Trophoblast cell (in vitro differentiated cells and primary cell): ENCODE results near the gene RAPGEF1.

Source experiments
- DNase-seq, 2 donors: peaks; one replicate each; pipeline ENCODE4 v3.0.0-alpha.2; 2016
- H2AFZ ChIP-seq: 2 replicates; pipeline ENCODE4 v1.6.1; 2013; ENCODE audit warnings: low read length, moderate library complexity, mild to moderate bottlenecking; ENCODE audit not compliant: insufficient read depth, poor library complexity
- H2AK5ac ChIP-seq: 2 replicates; pipeline ENCODE4 v1.6.1; 2013; ENCODE audit warnings: mild to moderate bottlenecking, low read length
- H2BK120ac ChIP-seq: 2 replicates; pipeline ENCODE4 v1.6.1; 2013; ENCODE audit warnings: low read length, mild to moderate bottlenecking, moderate library complexity; ENCODE audit not compliant: insufficient read depth, poor library complexity
- H2BK12ac ChIP-seq: 2 replicates; pipeline ENCODE4 v1.6.1; 2013; ENCODE audit warnings: mild to moderate bottlenecking, low read length, moderate library complexity
- H2BK5ac ChIP-seq: 2 replicates; pipeline ENCODE4 v1.6.1; 2013; ENCODE audit warnings: low read length, low read depth, moderate library complexity, mild to moderate bottlenecking; ENCODE audit not compliant: poor library complexity
- H3K14ac ChIP-seq: 2 replicates; pipeline ENCODE4 v1.6.1; 2013; ENCODE audit warnings: mild to moderate bottlenecking, low read length
- H3K18ac ChIP-seq: 2 replicates; pipeline ENCODE4 v1.6.1; 2013; ENCODE audit warnings: mild to moderate bottlenecking, low read length
- H3K23ac ChIP-seq: 2 replicates; pipeline ENCODE4 v1.6.1; 2013; ENCODE audit warnings: low read length
- H3K27ac ChIP-seq: 2 replicates; pipeline ENCODE4 v1.5.1; 2013; ENCODE audit warnings: low read depth, mild to moderate bottlenecking, inconsistent platforms, low read length, moderate library complexity
- H3K27me3 ChIP-seq: 2 replicates; pipeline ENCODE4 v1.6.1; 2013; ENCODE audit warnings: inconsistent platforms, mild to moderate bottlenecking, low read length, moderate library complexity; ENCODE audit not compliant: insufficient read depth
- H3K36me3 ChIP-seq, 2 experiments: 1 replicate in 1 of 2; 2 replicates in 1 of 2; pipeline ENCODE4 v1.6.1; 2013; ENCODE audit warnings: low read length in 2 of 2, mild to moderate bottlenecking in 2 of 2, moderate library complexity in 1 of 2; ENCODE audit not compliant: insufficient read depth in 2 of 2, control insufficient read depth in 1 of 2
- H3K4ac ChIP-seq: 2 replicates; pipeline ENCODE4 v1.6.1; 2013; ENCODE audit warnings: low read depth, mild to moderate bottlenecking, low read length, moderate library complexity
- H3K4me1 ChIP-seq, 2 experiments: 1 replicate in 1 of 2; 2 replicates in 1 of 2; pipeline ENCODE4 v1.6.1; 2013; ENCODE audit warnings: low read length in 2 of 2, mild to moderate bottlenecking in 2 of 2, moderate library complexity in 1 of 2; ENCODE audit not compliant: insufficient read depth in 2 of 2, control insufficient read depth in 1 of 2
- H3K4me2 ChIP-seq: 2 replicates; pipeline ENCODE4 v1.6.1; 2013; ENCODE audit warnings: inconsistent platforms, mild to moderate bottlenecking, low read length, moderate library complexity
- H3K4me3 ChIP-seq: 2 replicates; pipeline ENCODE4 v1.5.1; 2013; ENCODE audit warnings: mild to moderate bottlenecking, low read depth, low read length, inconsistent platforms
- H3K79me1 ChIP-seq: one replicate; pipeline ENCODE4 v1.6.1; 2013; ENCODE audit warnings: low read length
- H3K79me2 ChIP-seq: 2 replicates; pipeline ENCODE4 v1.6.1; 2013; ENCODE audit warnings: low read length, mild to moderate bottlenecking; ENCODE audit not compliant: control insufficient read depth, insufficient read depth, poor library complexity
- H3K9ac ChIP-seq: 2 replicates; pipeline ENCODE4 v1.6.1; 2013; ENCODE audit warnings: mild to moderate bottlenecking, low read length
- H3K9me3 ChIP-seq: 2 replicates; pipeline ENCODE4 v1.6.1; 2013; ENCODE audit warnings: low read depth, mild to moderate bottlenecking, control low read depth, inconsistent platforms, low read length; ENCODE audit not compliant: insufficient read depth
- H4K12ac ChIP-seq: 2 replicates; pipeline ENCODE4 v1.6.1; 2013; ENCODE audit warnings: low read depth, mild to moderate bottlenecking, low read length, moderate library complexity
- H4K8ac ChIP-seq: 2 replicates; pipeline ENCODE4 v1.6.1; 2013; ENCODE audit warnings: low read depth, mild to moderate bottlenecking, low read length, moderate library complexity
- H4K91ac ChIP-seq: one replicate; pipeline ENCODE4 v1.6.1; 2013; ENCODE audit warnings: low read depth, mild to moderate bottlenecking, low read length, moderate library complexity
- WGBS: extraction: QIAGEN DNeasy Blood & Tissue Kit; methylation state at CpG from one replicate; pipeline ENCODE4 v1.1.7; 2013; ENCODE audit warnings: missing lambda C conversion rate; ENCODE audit not compliant: insufficient read length, insufficient coverage; ENCODE audit errors: extremely low coverage; 5-methylcytosine and 5-hydroxymethylcytosine counted together

The RAPGEF1 gene

GRCh38 chr9:131736431-131736830 lies 3.4 kb downstream of the RAPGEF1 start:
- H3K79me2 ChIP-seq = peaks cover 34% of the 10 kb centered on the region
- H3K14ac ChIP-seq = peak overlapping the region; percentile 32
- no peaks in the 10 kb centered on the region for H3K27me3 ChIP-seq
- H3K79me1 ChIP-seq = peaks cover 27% of the 10 kb centered on the region
- no peak overlapping the region for H3K4me3 ChIP-seq
- H4K12ac ChIP-seq = no peak overlapping the region
- DNase-seq = no peak
- H3K4ac ChIP-seq = peak overlapping the region; percentile 93
- peak overlapping the region; percentile 60 for H2BK120ac ChIP-seq
- peak overlapping the region; percentile 19 for H4K91ac ChIP-seq
- peaks cover 38 to 46% of the 10 kb centered on the region in 2 experiments for H3K4me1 ChIP-seq
- H2BK5ac ChIP-seq = peak overlapping the region; percentile 12
- H3K36me3 ChIP-seq = peaks cover 0 to 2% of the 10 kb centered on the region in 2 experiments
- peak overlapping the region; percentile 15 for H4K8ac ChIP-seq
- H3K18ac ChIP-seq = peak overlapping the region; percentile 39
- no peak overlapping the region for H3K27ac ChIP-seq
- WGBS = no CpG with 5 or more reads among the region's 4 CpGs
- H2BK12ac ChIP-seq = peak overlapping the region; percentile 46
- no peak overlapping the region for H2AFZ ChIP-seq
- H2AK5ac ChIP-seq = peak overlapping the region; percentile 22
- peaks cover 2% of the 10 kb centered on the region for H3K9me3 ChIP-seq
- no peak overlapping the region for H3K4me2 ChIP-seq
- H3K23ac ChIP-seq = no peak overlapping the region
- no peak overlapping the region for H3K9ac ChIP-seq

- H4K8ac ChIP-seq = peak overlapping the region; percentile 6
- no peak overlapping the region for H2AFZ ChIP-seq
Observed at GRCh38 chr9:131735238-131736128, 4.4 kb downstream of the RAPGEF1 start.

GRCh38 chr9:131734781-131735180 lies 5.1 kb downstream of the RAPGEF1 start:
- no peak for DNase-seq

More at GRCh38 chr9:131735238-131736128, 4.4 kb downstream of the RAPGEF1 start:
- Histone ChIP-seq H3K18ac (no peak overlapping the region), H3K4me2 (no peak overlapping the region), H2AK5ac (peak overlapping the region; percentile 12), H2BK120ac (no peak overlapping the region), H2BK12ac (no peak overlapping the region), H3K79me1 (peaks cover 24% of the 10 kb centered on the region), H3K36me3 (peaks cover 0 to 2% of the 10 kb centered on the region in 2 experiments), H3K14ac (no peak overlapping the region), H4K12ac (no peak overlapping the region), H3K9ac (no peak overlapping the region), H3K4me1 (peaks cover 38 to 47% of the 10 kb centered on the region in 2 experiments), H2BK5ac (no peak overlapping the region), H3K27me3 (no peaks in the 10 kb centered on the region), H3K4ac (peak overlapping the region; percentile 93), H3K79me2 (peaks cover 37% of the 10 kb centered on the region), H4K91ac (no peak overlapping the region), H3K9me3 (peaks cover 2% of the 10 kb centered on the region), H3K23ac (no peak overlapping the region), H3K4me3 (no peak overlapping the region), H3K27ac (no peak overlapping the region)
- WGBS = no CpG with 5 or more reads among the region's 15 CpGs
- no peak for DNase-seq

DNA sequence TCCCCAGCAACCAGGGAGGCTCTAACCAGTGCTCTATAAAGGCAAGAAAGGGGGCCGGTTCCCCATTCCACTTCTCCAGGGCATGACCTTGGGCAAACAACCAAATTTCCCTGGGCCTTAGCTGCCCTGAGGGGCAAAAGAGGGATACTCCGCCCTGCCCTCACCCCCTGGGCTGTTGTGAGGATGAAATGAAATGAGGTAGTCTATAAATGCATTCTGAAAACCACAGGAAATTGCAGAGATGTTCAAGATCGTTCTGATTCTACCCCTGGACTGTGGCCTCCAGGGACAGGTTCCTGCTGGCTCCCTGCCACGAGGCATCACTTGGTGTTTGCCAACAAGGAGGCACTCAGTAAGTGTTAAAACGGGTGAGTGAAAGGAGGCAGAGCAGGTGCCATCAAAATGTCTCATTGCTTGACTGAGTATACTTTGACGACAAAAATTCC lies 5.7 kb downstream of the RAPGEF1 start:
- Histone ChIP-seq H2AK5ac (no peak overlapping the region), H3K9me3 (no peaks in the 10 kb centered on the region), H4K91ac (no peak overlapping the region), H3K79me2 (peaks cover 35% of the 10 kb centered on the region), H3K4me1 (peaks cover 34 to 46% of the 10 kb centered on the region in 2 experiments), H3K9ac (no peak overlapping the region), H3K4ac (no peak overlapping the region), H3K79me1 (peaks cover 16% of the 10 kb centered on the region), H3K18ac (no peak overlapping the region), H3K14ac (no peak overlapping the region), H3K27me3 (no peaks in the 10 kb centered on the region), H4K12ac (no peak overlapping the region), H3K4me2 (no peak overlapping the region), H2BK5ac (no peak overlapping the region), H3K4me3 (no peak overlapping the region), H2AFZ (no peak overlapping the region), H3K23ac (no peak overlapping the region), H3K36me3 (peaks cover 0 to 2% of the 10 kb centered on the region in 2 experiments), H3K27ac (peak overlapping the region; percentile 40), H2BK120ac (no peak overlapping the region), H2BK12ac (no peak overlapping the region), H4K8ac (no peak overlapping the region)
- WGBS = no CpG with 5 or more reads among the region's 6 CpGs
- peak in 1 of 2 donors; percentile 69 for DNase-seq

More at GRCh38 chr9:131734781-131735180, 5.1 kb downstream of the RAPGEF1 start:
- H3K27me3 ChIP-seq = no peaks in the 10 kb centered on the region
- no peak overlapping the region for H3K4me3 ChIP-seq
- H3K79me1 ChIP-seq = peaks cover 20% of the 10 kb centered on the region
- H3K9me3 ChIP-seq = no peaks in the 10 kb centered on the region
- no peak overlapping the region for H4K91ac ChIP-seq
- peaks cover 34 to 44% of the 10 kb centered on the region in 2 experiments for H3K4me1 ChIP-seq
- H3K79me2 ChIP-seq = peaks cover 37% of the 10 kb centered on the region
- WGBS = no CpG with 5 or more reads among the region's 8 CpGs
- H3K4ac ChIP-seq = peak overlapping the region; percentile 39
- H2AK5ac ChIP-seq = peak overlapping the region; percentile 12
- H3K27ac ChIP-seq = no peak overlapping the region
- H3K9ac ChIP-seq = no peak overlapping the region
- no peak overlapping the region for H3K18ac ChIP-seq
- no peak overlapping the region for H3K23ac ChIP-seq
- peak overlapping the region; percentile 6 for H4K8ac ChIP-seq
- no peak overlapping the region for H2BK5ac ChIP-seq
- H3K36me3 ChIP-seq = peaks cover 0 to 2% of the 10 kb centered on the region in 2 experiments
- no peak overlapping the region for H3K4me2 ChIP-seq
- H2BK12ac ChIP-seq = no peak overlapping the region
- no peak overlapping the region for H2BK120ac ChIP-seq
- H3K14ac ChIP-seq = no peak overlapping the region
- H4K12ac ChIP-seq = no peak overlapping the region
- H2AFZ ChIP-seq = no peak overlapping the region
